GM18867 (cell line): ENCODE data around the gene TTC23.
"Not testable (repeated sequence)": the region's sequence is repeated elsewhere in the genome, so short reads cannot be mapped to it uniquely, and the experiment has no call there.

Experiments
- ATAC-seq: cut with Tn5 transposase; IDR thresholded peaks from one replicate; pipeline ENCODE4 v1.9.1; 2021; ENCODE audit warnings: mild to moderate bottlenecking, moderate library complexity; ENCODE audit not compliant: unreplicated experiment

Gene TTC23

DNA sequence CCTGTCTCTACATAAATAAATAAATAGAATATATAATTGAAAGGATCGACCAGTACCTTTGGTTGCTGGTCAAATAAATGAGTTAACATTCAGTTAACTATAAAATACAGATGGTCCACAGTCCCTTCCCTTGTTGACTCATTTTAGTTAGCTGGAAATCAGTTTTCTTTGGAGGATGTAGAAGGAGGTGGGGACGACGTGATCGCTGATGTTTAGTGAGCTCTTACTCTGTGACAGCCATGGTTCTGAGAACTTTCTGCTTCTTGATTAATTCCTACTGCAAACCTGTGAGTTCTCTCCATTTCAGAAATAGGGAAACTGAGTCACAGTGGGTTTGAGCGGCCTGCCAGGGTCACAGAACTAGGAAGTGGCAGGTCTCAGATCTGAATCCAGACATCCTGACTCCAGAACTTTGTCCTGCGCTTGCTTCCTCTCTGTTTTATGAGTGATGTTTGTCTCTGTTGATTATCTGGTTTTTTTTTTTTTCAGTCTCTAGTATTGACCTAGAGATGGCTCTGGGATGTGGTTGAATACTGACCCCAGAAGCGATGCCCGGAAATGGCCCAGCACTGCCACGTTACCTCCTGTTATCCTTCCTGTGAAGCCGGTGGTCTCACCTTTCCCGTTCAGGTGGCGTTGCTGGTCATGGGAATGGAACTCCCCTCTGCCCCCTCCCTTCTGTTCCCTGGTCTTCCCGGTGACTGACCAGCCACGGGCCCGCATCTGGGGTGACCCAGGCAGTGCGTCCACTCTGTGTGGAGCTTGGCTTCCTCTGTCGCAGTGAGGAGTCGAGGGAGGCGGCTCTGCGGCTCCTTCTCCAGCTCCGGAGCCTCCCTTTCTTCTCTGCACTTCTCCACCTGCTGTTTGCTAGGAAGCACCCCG, 126.3 kb downstream of the TTC23 start:
- no peak for ATAC-seq

DNA sequence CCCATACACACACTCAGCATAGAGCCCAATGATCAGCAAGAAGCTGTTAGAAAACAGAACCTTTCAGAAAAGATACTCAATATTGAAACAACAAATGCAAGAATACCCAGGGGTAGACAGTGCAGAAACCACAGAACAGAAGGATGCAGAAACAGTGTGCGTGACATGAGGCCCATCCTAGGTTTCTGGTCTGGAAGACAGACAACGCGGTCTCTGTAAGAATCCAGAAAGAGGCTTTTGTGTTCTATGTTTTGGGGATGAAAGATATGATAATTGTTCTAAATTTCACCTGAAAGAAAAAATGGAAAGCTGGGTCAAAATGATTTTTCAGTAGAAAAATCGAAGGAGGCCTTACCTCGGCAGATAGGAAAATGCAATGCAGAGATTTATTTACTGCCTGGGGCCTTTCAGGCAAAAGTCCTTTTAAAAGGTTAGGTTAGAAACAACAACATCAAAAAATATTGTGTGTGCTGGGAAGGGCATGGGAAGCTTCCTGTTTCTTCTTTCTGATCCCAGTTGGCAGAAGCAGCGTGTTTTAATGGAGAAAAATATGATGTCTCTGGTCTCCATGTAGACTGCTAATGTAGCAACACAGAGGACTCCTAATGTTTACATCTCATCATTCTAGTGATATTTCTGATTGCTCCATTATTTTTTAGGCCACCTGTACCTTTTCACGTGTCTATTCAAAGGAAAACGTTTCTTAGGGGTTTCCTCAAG, 127.5 kb downstream of the TTC23 start:
- no peak for ATAC-seq

- no peak for ATAC-seq
These were observed 128.2 kb downstream of the TTC23 start for GRCh38 chr15:99121207-99121606.

DNA sequence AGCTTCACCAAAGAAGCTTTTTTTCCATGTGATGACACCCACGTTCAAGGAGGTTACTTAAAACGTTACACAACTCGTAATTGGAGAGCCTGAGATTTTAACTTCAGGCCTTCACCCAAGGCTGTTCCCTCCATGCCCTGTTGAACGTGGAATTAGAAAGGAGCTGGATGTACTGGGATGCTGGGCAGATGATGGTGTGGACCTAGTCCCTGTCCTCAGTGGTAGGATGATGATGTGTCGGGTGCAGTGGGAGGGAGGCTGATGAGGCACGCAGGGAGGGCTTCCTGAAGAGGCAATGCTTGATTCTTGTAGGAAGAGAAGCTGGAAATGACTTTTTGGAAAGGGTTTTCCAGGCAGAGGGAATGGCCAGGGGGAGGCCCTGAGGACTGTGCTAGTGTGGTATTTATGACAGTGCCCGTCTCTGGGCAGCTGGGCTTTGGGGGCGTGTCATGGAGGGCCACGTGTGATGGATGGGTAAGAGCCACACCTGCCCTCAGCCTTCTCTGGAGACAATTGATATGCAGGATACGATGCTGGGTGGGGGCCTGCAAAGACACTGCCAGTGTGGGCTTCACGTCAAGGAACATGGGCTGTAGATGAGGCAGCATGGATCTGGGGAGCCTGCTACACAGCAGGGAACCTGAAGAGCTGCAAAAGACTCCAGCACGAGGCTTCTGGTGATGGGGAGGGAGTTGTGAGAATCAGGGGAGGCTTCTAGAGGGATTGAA, 129.2 kb downstream of the TTC23 start:
- ATAC-seq: no peak

- ATAC-seq: no peak
These were observed 130.4 kb downstream of the TTC23 start for GRCh38 chr15:99118801-99119546.

- no peak for ATAC-seq
These were observed 131.1 kb downstream of the TTC23 start for GRCh38 chr15:99118258-99118632.

GRCh38 chr15:99117563-99118257, 131.7 kb downstream of the TTC23 start:
- no peak for ATAC-seq

DNA sequence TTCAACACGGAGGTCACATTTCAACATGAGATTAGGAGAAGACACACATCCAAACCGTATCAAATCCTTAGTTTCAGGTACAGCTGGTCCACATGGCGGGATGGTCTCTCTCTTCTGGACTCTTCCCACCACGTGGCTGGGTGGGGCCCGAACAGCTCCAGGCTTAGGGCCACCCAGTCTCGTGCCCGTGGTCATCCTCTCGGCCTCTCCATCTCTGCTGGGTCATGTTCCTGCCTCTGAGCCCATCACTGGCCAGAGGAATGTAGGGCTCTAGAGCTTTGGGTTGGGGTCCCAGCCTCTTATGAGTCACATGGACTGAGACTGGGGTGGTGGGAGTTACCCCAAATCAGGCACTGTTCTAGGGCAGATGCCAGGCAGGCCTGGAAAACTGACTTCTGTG, 132.3 kb downstream of the TTC23 start:
- no peak for ATAC-seq

DNA sequence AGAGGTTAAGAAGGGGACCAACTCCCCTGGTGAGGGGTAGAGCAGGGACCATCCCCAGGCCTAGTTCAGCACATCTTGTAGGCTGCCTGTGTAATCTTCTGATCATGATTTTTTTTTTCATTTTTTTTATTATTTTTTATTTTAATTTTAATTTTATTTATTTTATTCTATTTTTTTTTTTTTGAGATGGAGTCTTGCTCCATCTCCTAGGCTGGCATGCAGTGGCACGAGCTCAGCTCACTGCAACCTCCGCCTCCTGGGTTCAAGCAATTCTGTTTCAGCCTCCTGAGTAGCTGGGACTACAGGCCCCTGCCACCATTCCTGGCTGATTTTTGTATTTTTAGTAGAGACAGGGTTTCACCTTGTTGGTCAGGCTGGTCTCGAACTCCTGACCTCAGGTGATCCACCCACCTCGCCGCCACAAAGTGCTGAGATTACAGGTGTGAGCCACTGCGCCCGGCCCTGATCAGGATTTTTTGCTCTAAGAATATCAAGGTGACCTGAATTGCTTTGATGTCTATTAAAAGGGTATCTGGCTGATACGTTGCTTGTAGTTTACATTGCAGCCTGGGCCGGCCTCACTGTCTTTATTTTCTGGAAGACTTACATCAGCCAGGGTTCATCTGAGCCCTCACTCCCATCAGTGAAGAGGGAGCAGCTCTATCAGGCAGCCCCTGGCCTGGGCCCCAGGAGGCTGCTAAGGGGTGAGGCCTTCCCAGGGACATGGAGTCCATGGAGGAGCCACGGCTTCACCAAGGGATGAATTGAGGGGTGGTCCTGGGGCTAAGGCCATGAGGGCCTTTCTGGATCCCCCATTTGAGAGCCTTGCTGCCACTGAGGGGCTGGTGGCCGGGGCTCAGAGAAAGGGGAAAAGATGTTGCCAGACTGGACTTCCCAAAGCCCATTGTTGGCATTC, 133.8 kb downstream of the TTC23 start:
- no peak for ATAC-seq

DNA sequence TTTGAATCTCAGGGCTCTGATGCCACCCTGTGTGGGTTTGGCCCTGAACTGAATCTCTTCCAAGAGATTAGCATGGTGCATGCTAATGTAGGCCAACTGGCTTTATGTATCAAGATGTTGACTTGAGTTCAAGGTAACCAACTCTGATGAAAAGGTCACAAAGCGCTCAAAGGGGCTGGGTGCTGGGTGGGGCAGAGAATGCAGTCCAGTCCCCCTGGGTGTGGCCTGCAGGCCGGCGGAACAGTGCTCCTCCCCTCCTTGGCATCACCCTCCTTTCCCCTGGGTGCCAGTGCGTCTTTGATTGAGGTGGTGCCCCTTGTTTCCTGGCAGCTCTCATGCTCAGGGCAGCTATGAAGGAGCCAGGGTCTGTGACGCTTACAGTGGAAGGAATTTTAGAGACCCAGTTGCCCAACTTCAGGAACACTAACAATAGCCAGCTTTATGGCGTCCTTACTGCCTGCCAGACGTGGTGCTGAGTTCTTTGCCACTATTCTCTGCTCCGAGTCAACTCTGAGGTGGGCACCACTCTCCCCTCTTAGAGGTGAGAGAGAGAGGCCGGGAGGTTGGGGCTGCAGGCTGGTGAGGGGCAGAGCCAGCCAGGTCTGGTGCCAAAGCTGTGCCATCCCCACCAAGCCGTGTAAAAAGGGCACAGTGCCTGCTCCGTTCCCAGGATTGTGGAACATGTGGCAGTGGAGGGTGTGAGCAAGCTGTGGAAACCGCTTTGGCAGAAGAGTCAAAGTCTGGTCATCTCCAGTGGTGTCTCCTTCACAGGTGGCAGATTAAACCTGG, 134.7 kb downstream of the TTC23 start:
- ATAC-seq: no peak

GRCh38 chr15:99113547-99114271, 135.7 kb downstream of the TTC23 start:
- no peak for ATAC-seq

- ATAC-seq: not testable (repeated sequence)
These were observed 137.7 kb downstream of the TTC23 start for GRCh38 chr15:99111641-99112040.

- ATAC-seq: no peak
These were observed 138.6 kb downstream of the TTC23 start for GRCh38 chr15:99110581-99111320.

DNA sequence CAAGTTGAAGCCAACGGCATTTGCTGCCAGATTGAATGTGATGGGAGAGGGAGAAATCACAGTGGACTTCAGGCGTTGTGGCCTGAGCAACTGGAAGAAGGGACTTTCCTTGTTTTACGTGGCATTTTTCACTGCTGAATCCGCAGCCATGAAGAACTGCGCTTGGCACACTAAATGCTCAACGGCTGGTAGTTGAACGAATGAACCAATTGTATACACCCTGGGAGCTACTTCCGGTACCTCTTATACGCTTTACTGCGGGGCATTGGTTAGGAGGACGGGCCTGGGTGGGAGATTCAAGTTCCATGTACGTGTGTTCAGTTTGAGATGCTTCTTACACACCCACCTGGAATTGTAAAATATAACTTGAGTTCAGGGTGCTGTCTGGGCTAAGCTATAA, 139.3 kb downstream of the TTC23 start:
- no peak for ATAC-seq

- no peak for ATAC-seq
These were observed 139.8 kb downstream of the TTC23 start for GRCh38 chr15:99109555-99110021.

DNA sequence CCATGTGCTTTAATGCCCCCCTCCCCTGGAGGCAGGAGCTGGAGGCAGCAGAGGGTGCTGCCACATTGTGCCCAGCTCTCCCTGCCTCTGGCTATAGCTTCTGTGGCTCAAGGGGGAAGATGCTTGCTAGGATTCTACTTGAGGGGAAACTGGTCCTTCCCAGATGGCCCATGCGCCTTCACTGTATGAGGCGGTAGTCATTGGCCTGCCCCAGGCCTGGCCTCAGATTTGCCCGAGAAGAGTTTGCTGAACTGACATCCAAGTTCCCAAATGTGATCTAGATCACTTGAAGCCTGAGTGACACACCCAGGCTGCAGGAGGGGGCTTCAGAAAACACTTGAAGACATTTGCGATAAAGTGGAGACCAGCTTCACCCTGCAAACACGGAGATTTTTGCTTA, 140.4 kb downstream of the TTC23 start:
- no peak for ATAC-seq
